HepG2 (cell line): ENCODE results near the gene METTL16. TPM values are rescaled to one million over a fixed set of nuclear protein-coding genes. Genes with fewer than 3 reads are reported as not detected.
A peak's percentile ranks its signal among the peaks of the same experiment; 100 is the strongest.

ENCODE experiments used
- AGO1 ChIP-seq: fragments of 200-400 bp; formaldehyde crosslinking; IDR thresholded peaks from 2 replicates; pipeline ENCODE4 v1.6.1; 2017; ENCODE audit warnings: mild to moderate bottlenecking, low read depth, low read length, moderate library complexity; ENCODE audit not compliant: poor library complexity, severe bottlenecking
- AHR ChIP-seq: IDR thresholded peaks from 2 replicates; pipeline ENCODE4 v1.6.1; 2018; ENCODE audit warnings: missing genetic modification reagents, missing compliant biosample characterization
- AKAP8 ChIP-seq: sonication (generic); formaldehyde crosslinking; IDR thresholded peaks from 2 replicates; pipeline ENCODE4 v1.5.1; 2020; ENCODE audit warnings: mild to moderate bottlenecking, missing genetic modification reagents
- ELF1 ChIP-seq: sonication (generic); formaldehyde crosslinking; IDR thresholded peaks from 2 replicates; pipeline ENCODE4 v1.4.0; 2020; ENCODE audit warnings: missing genetic modification reagents
- ELF4 ChIP-seq: sonication (generic); formaldehyde crosslinking; IDR thresholded peaks from 2 replicates; pipeline ENCODE4 v1.5.0; 2020; ENCODE audit warnings: missing genetic modification reagents, mild to moderate bottlenecking, moderate library complexity, borderline replicate concordance
- FOXA3 ChIP-seq: IDR thresholded peaks from 2 replicates; pipeline ENCODE4 v1.6.1; 2016; ENCODE audit warnings: missing genetic modification reagents, missing compliant biosample characterization
- HDAC1 ChIP-seq: sonication (generic); formaldehyde crosslinking; IDR thresholded peaks from 2 replicates; pipeline ENCODE4 v1.5.1; 2020; ENCODE audit warnings: mild to moderate bottlenecking, missing genetic modification reagents
- HDAC6 ChIP-seq: fragments of 200-600 bp; sonication (generic); IDR thresholded peaks from 2 replicates; pipeline ENCODE4 v1.7.0; 2017; ENCODE audit warnings: mild to moderate bottlenecking, antibody characterized with exemption, low read length, low read depth
- MED1 ChIP-seq: sonication (generic); formaldehyde crosslinking; IDR thresholded peaks from 2 replicates; pipeline ENCODE4 v1.4.0; 2020; ENCODE audit warnings: missing genetic modification reagents
- MLXIP ChIP-seq: sonication (generic); formaldehyde crosslinking; IDR thresholded peaks from 2 replicates; pipeline ENCODE4 v1.9.0; 2021; ENCODE audit warnings: missing genetic modification reagents, borderline replicate concordance
- MYC ChIP-seq: sonication (generic); formaldehyde crosslinking; IDR thresholded peaks from 2 replicates; pipeline ENCODE4 v1.9.0; 2021; ENCODE audit warnings: missing genetic modification reagents, borderline replicate concordance
- NFYC ChIP-seq: IDR thresholded peaks from 2 replicates; pipeline ENCODE4 v1.6.1; 2016; ENCODE audit warnings: missing genetic modification reagents, missing compliant biosample characterization
- PCBP1 ChIP-seq: fragments of 200-400 bp; formaldehyde crosslinking; IDR thresholded peaks from 2 replicates; pipeline ENCODE4 v1.6.1; 2017; ENCODE audit warnings: mild to moderate bottlenecking, low read depth, low read length, borderline replicate concordance
- POLR2AphosphoS5 ChIP-seq: IDR thresholded peaks from 2 replicates; pipeline ENCODE4 v1.6.1; 2012; ENCODE audit warnings: low read depth, low read length
- SP5 ChIP-seq: IDR thresholded peaks from 2 replicates; pipeline ENCODE4 v1.6.1; 2016; ENCODE audit warnings: low read depth, borderline replicate concordance
- TFDP1 ChIP-seq: IDR thresholded peaks from 2 replicates; pipeline ENCODE4 v1.6.1; 2016; ENCODE audit warnings: missing compliant biosample characterization, missing genetic modification reagents, borderline replicate concordance
- ZMAT3 ChIP-seq: sonication (generic); formaldehyde crosslinking; conservative IDR thresholded peaks from 2 replicates; pipeline ENCODE4 v1.7.0; 2021; ENCODE audit warnings: missing genetic modification reagents
- ZMYM4 ChIP-seq: sonication (generic); formaldehyde crosslinking; IDR thresholded peaks from 2 replicates; pipeline ENCODE4 v1.8.1; 2023; ENCODE audit warnings: mild to moderate bottlenecking, missing genetic modification reagents
- ZNF264 ChIP-seq: sonication (generic); formaldehyde crosslinking; IDR thresholded peaks from 2 replicates; pipeline ENCODE4 v1.4.0; 2020; ENCODE audit warnings: missing genetic modification reagents
- ZNF547 ChIP-seq: sonication (generic); formaldehyde crosslinking; IDR thresholded peaks from 2 replicates; pipeline ENCODE4 v1.5.1; 2020; ENCODE audit warnings: mild to moderate bottlenecking, missing genetic modification reagents
- ZNF605 ChIP-seq: sonication (generic); formaldehyde crosslinking; IDR thresholded peaks from 2 replicates; pipeline ENCODE4 v1.8.0; 2022; ENCODE audit warnings: mild to moderate bottlenecking, missing genetic modification reagents
- polyA plus RNA-seq, 8 experiments: library from polyadenylated mRNA; depleted of rRNA in 3 of 8; stranded (reverse) in 7 of 8; unstranded in 1 of 8; fragments of >200 nt; fragmentation: Illumina TruSeq in 4 of 8; extraction: Trizol in 4 of 8; gene quantifications; 2 replicates each; pipeline versions ENCODE4 v1.2.1 to v1.2.3, GENCODE V29; 2011 to 2016; ENCODE audit warnings: low read depth in 4 of 8, missing spikeins in 1 of 8, mixed read lengths in 1 of 8; ENCODE audit not compliant: insufficient read depth in 1 of 8
- total RNA-seq, 5 experiments: library from RNA; depleted of rRNA; stranded (reverse); fragments of >200 nt; fragmentation: Illumina TruSeq; extraction: Trizol; gene quantifications; 2 replicates each; pipeline ENCODE4 v1.2.3, GENCODE V29; 2016; ENCODE audit warnings: low read depth in 1 of 5
- TF ChIP-seq, protein P1 (sequence below): IDR thresholded peaks from 2 replicates; pipeline ENCODE4 v1.6.1; 2016
- TF ChIP-seq, protein P2 (sequence below): sonication (generic); formaldehyde crosslinking; IDR thresholded peaks from 2 replicates; pipeline ENCODE4 v1.9.0; 2022; ENCODE audit warnings: missing genetic modification reagents, mild to moderate bottlenecking, borderline replicate concordance

The METTL16 gene
- total and polyA plus RNA-seq, 2 of the 13 experiments (the other 11 are each of a cell fraction or from before 2014, with no cell fraction given), result 11.6 to 18.5 TPM

GRCh38 chr17:2396568-2397246 is 115.0 kb downstream of the METTL16 start (continued):
- TF ChIP-seq MYC (CRISPR knock-in tag) (peak; percentile 58; the same call in 1 of the 2 replicates), PCBP1 (0 out of 2 replicates have a peak, but pooled peaks have one; percentile 18), TFDP1 (CRISPR knock-in tag) (no peak), HDAC1 (CRISPR knock-in tag) (peak; percentile 69), AKAP8 (0 out of 2 replicates have a peak, but pooled peaks have one; percentile 66), POLR2AphosphoS5 (peak; percentile 36; the same call in 1 of the 2 replicates), ZNF547 (CRISPR knock-in tag) (peak; percentile 14; the same call in 1 of the 2 replicates), ELF1 (CRISPR knock-in tag) (peak; percentile 64), HDAC6 (no peak), NFYC (CRISPR knock-in tag) (peak; percentile 89), ZMYM4 (CRISPR knock-in tag) (peak; percentile 18; the same call in 1 of the 2 replicates), ELF4 (CRISPR knock-in tag) (no peak), AGO1 (peak; percentile 40), MLXIP (CRISPR knock-in tag) (no peak), SP5 (peak; percentile 67; the same call in 1 of the 2 replicates), FOXA3 (CRISPR knock-in tag) (peak; percentile 44; the same call in 1 of the 2 replicates), AHR (no peak), ZNF605 (CRISPR knock-in tag) (0 out of 2 replicates have a peak, but pooled peaks have one; percentile 44), MED1 (CRISPR knock-in tag) (0 out of 2 replicates have a peak, but pooled peaks have one; percentile 33), ZNF264 (CRISPR knock-in tag) (0 out of 2 replicates have a peak, but pooled peaks have one; percentile 19), ZMAT3 (CRISPR knock-in tag) (no peak)
- TF ChIP-seq, protein P1, sequence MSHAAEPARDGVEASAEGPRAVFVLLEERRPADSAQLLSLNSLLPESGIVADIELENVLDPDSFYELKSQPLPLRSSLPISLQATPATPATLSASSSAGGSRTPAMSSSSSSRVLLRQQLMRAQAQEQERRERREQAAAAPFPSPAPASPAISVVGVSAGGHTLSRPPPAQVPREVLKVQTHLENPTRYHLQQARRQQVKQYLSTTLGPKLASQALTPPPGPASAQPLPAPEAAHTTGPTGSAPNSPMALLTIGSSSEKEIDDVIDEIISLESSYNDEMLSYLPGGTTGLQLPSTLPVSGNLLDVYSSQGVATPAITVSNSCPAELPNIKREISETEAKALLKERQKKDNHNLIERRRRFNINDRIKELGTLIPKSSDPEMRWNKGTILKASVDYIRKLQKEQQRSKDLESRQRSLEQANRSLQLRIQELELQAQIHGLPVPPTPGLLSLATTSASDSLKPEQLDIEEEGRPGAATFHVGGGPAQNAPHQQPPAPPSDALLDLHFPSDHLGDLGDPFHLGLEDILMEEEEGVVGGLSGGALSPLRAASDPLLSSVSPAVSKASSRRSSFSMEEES (CRISPR knock-in tag), result peak; percentile 40; the same call in 1 of the 2 replicates
- TF ChIP-seq, protein P2, sequence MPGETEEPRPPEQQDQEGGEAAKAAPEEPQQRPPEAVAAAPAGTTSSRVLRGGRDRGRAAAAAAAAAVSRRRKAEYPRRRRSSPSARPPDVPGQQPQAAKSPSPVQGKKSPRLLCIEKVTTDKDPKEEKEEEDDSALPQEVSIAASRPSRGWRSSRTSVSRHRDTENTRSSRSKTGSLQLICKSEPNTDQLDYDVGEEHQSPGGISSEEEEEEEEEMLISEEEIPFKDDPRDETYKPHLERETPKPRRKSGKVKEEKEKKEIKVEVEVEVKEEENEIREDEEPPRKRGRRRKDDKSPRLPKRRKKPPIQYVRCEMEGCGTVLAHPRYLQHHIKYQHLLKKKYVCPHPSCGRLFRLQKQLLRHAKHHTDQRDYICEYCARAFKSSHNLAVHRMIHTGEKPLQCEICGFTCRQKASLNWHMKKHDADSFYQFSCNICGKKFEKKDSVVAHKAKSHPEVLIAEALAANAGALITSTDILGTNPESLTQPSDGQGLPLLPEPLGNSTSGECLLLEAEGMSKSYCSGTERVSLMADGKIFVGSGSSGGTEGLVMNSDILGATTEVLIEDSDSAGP (CRISPR knock-in tag), result peak; percentile 74
